Retinal pigment epithelial cell (primary cell): ENCODE measurements around the gene MYLK.
"Not testable (repeated sequence)": the region's sequence is repeated elsewhere in the genome, so short reads cannot be mapped to it uniquely, and the experiment has no call there.

Experiments
- DNase-seq: peaks from one replicate; pipeline ENCODE4 v3.0.0-alpha.2; 2010; ENCODE audit warnings: low read depth
- H3K4me3 ChIP-seq: 2 replicates; pipeline ENCODE4 v1.5.1; 2011; ENCODE audit warnings: mild to moderate bottlenecking, low read length, control low read depth, moderate library complexity
- TF ChIP-seq, protein P1 (sequence below): conservative IDR thresholded peaks from 2 replicates; pipeline ENCODE4 v1.5.1; 2011; ENCODE audit warnings: low read depth, low read length, control low read depth, inconsistent platforms

MYLK gene

DNA sequence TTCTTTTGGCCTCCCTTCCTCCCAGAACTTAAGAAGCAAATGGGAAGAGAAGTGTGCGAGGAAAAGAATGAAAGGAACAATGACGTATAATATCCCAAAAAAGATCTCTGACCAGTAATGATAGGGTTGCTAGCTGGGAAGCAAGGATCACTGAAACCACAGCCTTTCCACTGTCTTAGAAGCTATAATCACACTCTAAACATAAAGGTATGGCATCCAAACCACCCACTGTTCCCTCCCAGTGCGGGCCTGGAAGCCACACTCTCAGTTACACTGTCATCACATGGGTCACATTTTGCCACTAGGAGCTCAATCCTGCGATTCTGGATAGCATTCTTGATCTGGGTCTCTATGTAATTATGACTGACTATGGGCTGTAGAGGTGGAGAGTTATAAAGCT is 167.7 kb downstream of the MYLK start:
- TF ChIP-seq, protein P1, sequence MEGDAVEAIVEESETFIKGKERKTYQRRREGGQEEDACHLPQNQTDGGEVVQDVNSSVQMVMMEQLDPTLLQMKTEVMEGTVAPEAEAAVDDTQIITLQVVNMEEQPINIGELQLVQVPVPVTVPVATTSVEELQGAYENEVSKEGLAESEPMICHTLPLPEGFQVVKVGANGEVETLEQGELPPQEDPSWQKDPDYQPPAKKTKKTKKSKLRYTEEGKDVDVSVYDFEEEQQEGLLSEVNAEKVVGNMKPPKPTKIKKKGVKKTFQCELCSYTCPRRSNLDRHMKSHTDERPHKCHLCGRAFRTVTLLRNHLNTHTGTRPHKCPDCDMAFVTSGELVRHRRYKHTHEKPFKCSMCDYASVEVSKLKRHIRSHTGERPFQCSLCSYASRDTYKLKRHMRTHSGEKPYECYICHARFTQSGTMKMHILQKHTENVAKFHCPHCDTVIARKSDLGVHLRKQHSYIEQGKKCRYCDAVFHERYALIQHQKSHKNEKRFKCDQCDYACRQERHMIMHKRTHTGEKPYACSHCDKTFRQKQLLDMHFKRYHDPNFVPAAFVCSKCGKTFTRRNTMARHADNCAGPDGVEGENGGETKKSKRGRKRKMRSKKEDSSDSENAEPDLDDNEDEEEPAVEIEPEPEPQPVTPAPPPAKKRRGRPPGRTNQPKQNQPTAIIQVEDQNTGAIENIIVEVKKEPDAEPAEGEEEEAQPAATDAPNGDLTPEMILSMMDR: no peak
- no peak overlapping the region for H3K4me3 ChIP-seq
- no peak for DNase-seq

DNA sequence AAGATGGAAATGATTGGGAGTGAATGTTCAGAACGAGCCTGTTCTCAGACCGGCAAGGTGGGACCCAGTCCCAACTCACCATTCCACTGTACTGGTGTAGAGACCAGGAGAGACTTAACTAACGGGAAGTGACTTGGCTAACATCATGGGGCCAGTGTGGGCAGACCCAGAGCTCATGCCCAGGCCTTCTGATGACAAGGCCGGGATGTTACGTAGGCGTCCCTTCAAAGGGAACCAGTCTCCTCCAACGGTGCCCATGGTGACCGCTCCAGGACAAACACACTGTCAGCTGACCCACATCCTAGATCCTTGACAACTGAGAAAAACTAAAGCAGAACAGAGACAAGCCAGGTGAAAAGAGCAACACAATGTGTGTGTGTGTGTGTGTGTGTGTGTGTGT is 170.9 kb downstream of the MYLK start:
- no peak overlapping the region for H3K4me3 ChIP-seq
- TF ChIP-seq, protein P1: no peak
- DNase-seq: no peak

DNA sequence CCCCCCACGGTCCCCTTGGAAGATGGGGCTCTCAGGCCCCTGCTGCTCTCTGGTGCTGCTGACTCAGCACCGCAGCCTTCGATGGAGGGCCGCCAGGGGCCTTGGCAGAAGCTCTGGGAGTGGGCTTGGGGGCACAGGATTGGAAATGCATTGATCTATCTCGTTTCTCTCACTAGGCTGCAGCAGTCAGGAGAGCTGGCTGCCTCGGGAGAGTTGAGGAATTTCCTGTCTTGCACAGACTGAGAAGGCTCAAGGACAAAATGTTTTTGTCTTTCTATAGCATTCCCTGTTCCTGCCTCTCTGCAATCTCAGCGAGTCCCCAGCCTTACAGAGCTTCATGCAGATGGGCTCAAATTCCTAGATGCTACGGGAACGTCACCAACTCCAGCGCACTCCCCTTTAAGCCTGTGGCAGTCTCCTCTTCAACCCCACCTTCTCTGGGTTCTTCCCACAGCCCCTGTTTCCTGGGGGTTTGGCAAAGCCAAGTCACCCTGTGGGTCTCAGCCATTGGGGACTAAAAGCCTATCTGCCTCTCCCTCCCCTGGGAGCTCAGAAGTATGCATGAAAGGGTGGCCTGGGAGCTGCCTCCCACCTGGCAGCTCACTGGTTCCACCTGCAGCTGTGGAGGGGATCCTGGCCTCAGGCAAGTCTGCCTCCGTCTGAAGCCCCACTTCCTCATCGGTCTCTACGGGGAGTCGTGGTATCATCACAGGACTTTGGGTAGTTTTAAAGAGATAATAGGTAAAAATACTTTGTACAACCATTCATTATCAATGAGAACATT is 171.9 kb downstream of the MYLK start:
- no peak overlapping the region for H3K4me3 ChIP-seq
- TF ChIP-seq, protein P1: no peak
- no peak for DNase-seq

DNA sequence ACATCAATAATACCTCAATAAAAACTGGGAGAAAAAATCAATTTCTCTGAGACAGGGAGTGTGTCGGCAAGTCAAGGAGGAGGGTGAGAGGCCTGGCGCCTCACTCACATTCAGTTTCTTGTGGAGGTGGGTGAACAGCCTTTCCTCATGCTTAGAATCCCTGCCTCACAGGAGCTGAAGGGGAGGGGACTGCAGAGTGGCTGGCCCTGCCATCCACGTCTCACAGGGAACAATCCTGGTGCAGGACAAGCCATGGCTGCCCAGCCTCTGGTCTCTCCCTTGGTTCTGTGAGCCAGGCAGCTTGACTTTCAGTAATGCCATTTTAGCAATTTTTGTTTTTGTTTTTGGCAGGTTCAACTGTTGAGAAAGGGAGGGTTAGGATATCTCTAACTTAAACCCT is 172.8 kb downstream of the MYLK start:
- TF ChIP-seq, protein P1: no peak
- H3K4me3 ChIP-seq: no peak overlapping the region
- DNase-seq: no peak

DNA sequence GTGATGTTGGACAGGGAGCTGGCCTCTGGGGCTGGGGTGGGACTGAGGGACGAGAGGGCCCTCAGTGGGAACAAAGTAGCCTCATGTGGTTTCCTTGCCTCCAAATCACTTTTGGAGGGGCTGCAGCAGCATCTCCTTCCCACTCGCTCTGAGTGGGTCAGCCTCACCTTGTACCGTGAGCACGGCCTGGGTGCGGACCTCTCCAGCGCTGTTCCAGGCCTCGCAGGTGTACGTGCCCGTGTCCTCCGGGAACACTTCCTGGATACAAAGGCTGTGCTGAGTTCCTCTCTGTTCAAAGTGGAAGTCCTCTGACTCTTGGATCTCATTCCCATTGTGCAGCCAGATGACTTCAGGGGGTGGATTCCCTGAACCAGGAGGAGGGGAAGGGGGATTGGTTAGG is 175.6 kb downstream of the MYLK start:
- DNase-seq: no peak
- H3K4me3 ChIP-seq: no peak overlapping the region
- TF ChIP-seq, protein P1: no peak

DNA sequence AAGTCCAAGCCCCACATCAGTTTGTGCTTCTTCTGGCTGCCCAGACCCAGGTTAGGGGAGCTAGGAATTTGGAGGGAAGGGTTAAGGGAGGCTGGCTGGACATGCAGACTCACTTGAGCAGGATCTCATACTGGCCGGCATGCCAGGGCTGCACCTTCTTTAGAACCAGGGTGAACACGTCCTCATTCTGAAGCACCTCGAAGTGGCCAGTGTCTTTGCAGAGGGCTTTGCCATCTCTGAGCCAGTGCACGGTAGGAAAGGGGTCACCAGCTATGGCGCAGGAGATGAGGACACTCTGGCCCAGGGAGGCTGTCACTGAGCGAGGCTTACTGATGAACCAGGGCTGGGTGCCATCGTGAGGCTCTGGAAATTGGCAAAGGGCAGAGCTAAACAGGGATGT is 176.5 kb downstream of the MYLK start:
- not testable (repeated sequence) for DNase-seq

DNA sequence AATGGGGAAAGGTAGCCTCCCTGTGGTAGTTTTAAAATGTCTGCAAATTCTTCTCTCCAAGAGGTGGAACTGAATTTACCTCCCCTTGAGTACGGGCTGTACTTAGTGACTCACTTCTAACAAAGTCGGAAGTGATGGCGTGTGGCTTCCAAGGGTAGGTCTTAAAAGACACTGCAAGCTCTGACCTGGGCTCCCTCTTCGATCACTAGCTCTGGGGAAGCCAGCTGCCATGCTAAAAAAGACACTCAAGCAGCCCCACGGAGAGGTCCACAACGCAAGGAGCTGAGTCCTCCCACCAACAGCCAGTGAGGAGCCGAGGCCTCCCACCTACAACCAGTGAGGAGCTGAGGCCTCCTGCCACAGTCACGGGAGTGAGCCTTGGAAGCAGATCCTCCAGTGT is 177.3 kb downstream of the MYLK start:
- no peak overlapping the region for H3K4me3 ChIP-seq
- DNase-seq: no peak
- TF ChIP-seq, protein P1: no peak

More for the DNA sequence above, 176.5 kb downstream of the MYLK start:
- H3K4me3 ChIP-seq: not testable (repeated sequence)
